Stimulated activated naive CD8-positive, alpha-beta T cell treated with anti-CD3 and anti-CD28 coated beads, Interleukin-15, amount 100 ng/mL, for 72 hours (primary cell): ENCODE measurements around the gene MS4A6A.

Source experiments
- ATAC-seq: fragments of 150-1000 bp; cut with Tn5 transposase; 2 replicates; pipeline ENCODE4 v1.10.0; 2021; ENCODE audit warnings: mild to moderate bottlenecking, moderate library complexity
- DNase-seq, 2 donors: peaks; one replicate each; pipeline ENCODE4 v3.0.0; 2021 to 2022
- H3K27ac Mint-ChIP-seq, 2 donors: one replicate each; pipeline ENCODE4 v1.8.0; 2022; ENCODE audit warnings: mild to moderate bottlenecking in 2 of 2, mixed read lengths in 2 of 2, moderate library complexity in 2 of 2
- H3K27me3 Mint-ChIP-seq: one replicate; pipeline ENCODE4 v1.8.0; 2022; ENCODE audit warnings: mixed read lengths
- H3K4me1 Mint-ChIP-seq: one replicate; pipeline ENCODE4 v1.8.0; 2022; ENCODE audit warnings: mild to moderate bottlenecking, mixed read lengths
- H3K4me3 Mint-ChIP-seq, 2 donors: one replicate each; pipeline ENCODE4 v1.8.0; 2022; ENCODE audit warnings: mild to moderate bottlenecking in 2 of 2, mixed read lengths in 2 of 2, moderate library complexity in 1 of 2
- H3K9me3 Mint-ChIP-seq, 2 donors: one replicate each; pipeline ENCODE4 v1.8.0; 2022; ENCODE audit warnings: mixed read lengths in 2 of 2

Gene MS4A6A

DNA sequence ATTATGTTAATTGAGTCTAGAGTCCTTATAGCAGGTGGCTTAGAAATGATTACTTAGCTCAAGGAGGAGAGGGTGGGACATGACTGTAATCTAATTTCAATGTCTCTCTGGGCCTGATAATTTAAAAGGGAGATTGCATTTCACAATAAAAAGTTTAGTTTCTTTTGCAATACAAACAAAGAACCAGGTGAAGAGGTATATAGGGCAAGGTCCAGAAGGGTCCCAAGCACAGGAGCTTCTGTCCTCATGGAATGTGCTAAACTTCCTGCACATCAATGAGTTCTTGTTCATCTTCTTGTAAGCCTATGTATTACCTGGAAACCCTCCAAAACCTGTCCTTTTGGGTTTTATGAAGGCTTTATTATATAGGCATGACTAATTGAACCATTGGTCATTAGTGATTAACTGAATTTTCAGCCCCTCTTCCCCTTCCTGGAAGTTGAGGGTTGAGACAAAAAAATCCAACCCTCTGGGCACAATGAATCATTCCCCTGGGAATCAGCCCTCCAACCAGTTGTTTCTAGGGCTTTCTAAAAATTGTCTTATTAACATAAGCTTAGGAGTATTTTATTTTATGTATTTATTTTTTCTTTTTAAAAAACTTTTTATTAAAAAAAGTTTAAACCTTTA is 56.8 kb downstream of the MS4A6A start:
- ATAC-seq (no peak), DNase-seq (no peak)
- Mint-ChIP-seq H3K9me3 (no peaks in the 10 kb centered on the region), H3K4me1 (no peaks in the 10 kb centered on the region), H3K4me3 (no peak overlapping the region), H3K27ac (no peak overlapping the region), H3K27me3 (no peaks in the 10 kb centered on the region)

- no peak for DNase-seq
- Mint-ChIP-seq H3K4me3 (no peak overlapping the region), H3K27ac (no peak overlapping the region), H3K9me3 (no peaks in the 10 kb centered on the region), H3K4me1 (no peaks in the 10 kb centered on the region), H3K27me3 (no peaks in the 10 kb centered on the region)
- no peak for ATAC-seq
These were observed 58.0 kb downstream of the MS4A6A start for GRCh38 chr11:60124802-60125432.
